GM19099 (cell line): ENCODE results near the gene BPIFA1.

Experiments used
- POLR2A ChIP-seq: IDR thresholded peaks from 3 replicates; pipeline ENCODE4 v1.6.1; 2011; ENCODE audit warnings: low read depth; ENCODE audit not compliant: insufficient read length; ENCODE audit errors: extremely low read depth

The BPIFA1 gene

DNA sequence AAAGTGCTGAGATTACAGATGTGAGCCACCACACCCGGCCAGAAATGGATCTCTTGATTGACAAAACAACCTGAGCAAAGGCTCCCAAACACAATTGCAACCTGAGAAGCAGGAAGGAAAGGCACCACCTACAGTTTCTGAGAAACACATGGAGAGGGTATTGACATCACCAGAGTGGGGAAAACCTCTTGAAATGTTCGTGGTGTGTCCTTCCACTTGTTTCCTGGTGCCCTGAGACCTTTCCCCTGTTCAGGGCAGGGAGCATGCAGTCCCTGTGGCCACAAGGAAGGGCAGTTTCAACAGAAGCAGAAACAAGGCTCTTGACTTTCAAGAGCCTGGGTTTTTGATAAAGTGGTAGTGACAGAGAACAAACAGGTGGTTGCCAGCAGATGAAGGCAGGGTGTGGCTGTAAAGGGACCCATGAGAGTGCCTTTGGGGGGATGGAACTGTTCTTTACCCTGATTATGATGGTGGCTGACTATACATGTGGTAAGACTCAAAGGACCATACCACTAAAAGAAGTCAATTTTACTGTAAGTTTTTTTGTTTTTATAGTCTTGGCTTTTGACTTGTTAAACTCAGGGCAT, 3.2 kb upstream of the BPIFA1 start:
- TF ChIP-seq POLR2A, result no peak

DNA sequence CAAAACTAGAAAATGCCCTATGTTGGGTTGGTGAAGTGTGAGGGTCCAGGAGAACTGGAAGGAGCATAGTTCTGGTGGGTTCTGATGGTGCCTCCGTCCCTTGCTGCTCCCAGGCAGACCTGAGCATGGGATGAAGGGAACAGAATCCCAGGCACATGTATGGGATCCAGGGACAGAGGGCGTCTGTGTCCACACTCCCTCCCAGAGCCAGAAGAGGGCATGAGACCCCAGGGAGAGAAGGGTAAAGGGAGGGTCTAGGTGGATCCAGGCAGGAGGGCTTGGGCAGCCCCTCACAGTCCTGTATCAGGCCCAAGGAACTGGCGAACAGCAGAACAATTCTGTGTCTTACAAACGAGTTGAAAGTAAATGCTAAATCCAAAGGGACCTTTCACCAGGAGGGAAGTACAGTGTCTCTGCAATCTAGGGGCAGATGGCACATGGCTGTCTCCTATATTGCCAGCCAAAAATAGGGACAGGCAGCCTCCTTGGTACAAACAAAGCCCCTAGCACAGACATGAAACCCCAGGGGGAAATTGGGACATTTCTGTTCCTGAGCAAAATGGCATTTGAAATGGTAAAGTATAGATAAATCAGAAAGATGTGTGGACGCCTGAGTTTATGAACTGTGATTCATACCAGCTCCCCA, 2.5 kb upstream of the BPIFA1 start:
- TF ChIP-seq POLR2A, result no peak

DNA sequence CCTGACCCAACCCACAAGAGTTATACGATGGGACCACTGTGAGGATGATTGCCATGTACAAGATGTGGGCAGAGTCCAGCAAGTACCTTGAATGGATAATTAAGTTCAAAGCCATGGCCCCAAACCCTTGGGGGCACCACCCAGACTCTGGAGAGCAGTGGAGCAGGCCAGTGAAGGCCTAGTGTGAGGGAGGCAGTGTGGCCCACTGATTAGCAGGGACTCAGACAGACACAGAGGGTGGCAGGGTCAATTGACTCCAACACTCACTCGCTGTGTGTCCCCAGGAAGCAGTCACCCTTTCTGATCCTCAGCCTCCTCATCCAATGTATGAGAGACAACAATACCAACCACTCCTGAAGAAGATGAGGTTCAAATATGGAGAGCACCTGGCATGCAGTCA, 1.7 kb upstream of the BPIFA1 start:
- no peak for TF ChIP-seq POLR2A

DNA sequence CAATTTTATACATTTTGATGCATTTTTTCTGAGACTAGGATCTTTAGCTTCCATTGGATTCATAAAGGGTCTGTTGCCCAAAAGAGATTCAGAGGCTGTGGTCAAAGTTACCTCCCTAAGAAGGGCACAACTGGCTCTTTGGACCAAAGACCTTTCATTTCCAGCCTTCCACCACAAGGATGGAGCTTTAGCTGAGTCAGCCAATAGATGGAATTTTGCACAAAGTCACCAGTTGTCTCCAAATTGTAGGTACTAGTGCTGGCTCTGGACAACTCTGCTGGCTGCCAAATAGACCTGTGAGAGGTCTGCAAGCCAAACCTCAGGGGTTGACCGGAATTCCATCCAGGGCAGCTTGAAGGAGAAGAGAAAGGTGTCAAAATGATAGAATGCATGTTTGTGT, 555 bp downstream of the BPIFA1 start:
- TF ChIP-seq POLR2A, result no peak

DNA sequence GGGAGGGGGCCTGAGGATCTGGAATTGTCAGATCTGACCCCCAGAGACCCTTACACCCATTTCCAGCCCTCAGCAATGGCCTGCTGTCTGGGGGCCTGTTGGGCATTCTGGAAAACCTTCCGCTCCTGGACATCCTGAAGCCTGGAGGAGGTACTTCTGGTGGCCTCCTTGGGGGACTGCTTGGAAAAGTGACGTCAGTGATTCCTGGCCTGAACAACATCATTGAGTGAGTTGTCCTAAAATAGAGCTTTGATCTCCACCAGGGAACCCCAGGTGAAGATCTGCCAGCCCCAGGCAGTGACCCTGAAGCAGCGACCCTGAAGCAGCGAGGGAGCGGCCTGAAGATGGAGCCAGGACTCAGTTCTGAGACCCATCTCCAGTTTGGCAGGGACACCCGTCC, 2.2 kb downstream of the BPIFA1 start:
- TF ChIP-seq POLR2A, result no peak

DNA sequence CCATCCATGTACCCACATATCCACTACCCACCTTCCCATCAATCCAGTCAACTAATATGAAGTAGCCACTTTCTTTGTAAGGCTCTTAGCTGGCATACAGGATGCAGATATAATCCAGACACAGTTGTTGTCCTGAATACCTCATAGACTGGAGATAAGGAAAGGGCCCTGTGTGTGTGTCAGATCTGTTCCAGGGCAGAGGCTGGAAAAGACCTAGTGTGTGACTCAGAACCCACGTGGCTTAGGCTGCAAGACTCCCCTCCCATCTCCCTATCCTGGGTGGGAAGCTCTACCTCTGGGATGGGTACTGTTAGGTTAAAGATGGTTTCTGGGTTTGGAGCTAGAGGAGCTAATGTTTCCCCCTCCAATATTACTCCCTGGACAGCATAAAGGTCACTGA, 3.6 kb downstream of the BPIFA1 start:
- no peak for TF ChIP-seq POLR2A

DNA sequence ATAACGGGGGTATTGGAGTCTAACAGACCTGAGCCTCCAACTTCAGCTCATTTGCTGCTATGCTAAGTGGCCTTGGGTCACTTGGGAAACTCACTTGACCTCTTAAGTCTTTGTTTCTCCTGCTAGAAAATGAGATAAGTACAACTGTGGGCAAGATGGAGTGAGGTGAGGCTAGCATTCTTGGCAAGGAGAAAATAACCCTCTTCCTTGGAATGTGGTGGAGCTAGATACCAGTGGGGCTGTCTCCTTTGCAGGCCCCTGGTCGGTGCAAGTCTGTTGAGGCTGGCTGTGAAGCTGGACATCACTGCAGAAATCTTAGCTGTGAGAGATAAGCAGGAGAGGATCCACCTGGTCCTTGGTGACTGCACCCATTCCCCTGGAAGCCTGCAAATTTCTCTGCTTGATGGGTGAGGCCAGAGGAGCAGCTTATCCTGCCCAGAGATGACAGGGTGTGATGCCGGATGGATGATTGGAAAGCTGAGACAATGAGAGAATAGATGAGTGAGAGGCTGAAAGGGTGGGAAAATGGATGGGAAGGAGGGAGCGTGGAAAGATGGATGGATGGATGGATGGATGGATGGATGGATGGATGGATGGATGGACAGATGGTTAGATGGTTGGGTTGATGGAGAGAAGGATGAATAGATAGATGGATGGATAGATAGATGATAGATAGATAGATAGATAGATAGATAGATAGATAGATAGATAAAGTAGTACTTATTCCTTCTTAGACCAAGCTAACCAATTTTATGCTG, 4.4 kb downstream of the BPIFA1 start:
- TF ChIP-seq POLR2A, result no peak

DNA sequence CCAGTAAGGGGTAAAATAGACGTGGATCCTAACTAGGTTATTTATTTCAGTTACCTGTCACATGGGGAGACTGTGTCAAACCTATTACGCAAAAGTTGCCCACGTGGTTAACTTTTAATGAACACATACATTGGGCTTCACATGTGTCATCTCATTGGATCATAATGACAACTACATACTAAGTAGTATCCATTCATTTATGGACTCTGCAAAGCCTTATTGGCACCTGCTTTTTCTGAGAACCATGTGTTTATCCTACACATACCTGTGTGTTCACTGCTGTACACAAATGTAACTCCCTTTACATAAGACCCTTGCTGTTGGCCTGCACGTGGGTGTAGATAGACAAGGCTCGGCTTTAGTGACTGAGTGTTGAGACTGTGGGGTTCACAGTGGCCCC, 5.1 kb downstream of the BPIFA1 start:
- TF ChIP-seq POLR2A, result no peak

DNA sequence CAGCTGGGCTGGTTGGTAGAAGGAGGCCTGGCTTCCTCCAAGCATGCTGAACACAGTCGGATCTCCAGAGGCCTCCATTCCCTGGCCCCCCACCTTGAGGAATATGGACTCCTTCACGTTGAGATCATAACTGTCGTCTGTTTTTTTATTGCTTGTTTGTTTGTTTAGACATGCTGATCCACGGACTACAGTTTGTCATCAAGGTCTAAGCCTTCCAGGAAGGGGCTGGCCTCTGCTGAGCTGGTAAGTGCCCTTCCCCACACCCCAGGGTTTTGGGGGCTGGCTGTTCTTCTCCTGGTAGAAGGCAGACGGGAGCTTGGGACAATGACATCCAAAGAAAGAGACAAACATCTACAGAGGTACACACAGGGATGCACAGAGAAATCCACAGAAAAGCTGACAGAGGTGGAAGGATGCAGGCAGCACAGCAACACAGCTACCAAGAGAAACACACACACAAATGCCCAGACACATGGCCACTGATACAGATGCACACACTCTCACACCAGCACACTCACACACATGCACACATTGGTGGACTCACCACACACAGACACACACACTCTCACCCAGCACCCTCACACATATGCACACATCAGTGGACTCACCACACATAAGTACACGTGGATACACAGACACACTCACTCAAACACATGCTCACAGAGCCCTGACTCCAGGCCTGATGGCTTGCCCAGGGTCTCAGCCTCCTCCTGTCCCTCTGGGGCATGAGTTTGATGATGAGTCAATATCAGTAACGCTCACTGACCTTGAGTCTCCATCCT, 6.7 kb downstream of the BPIFA1 start:
- no peak for TF ChIP-seq POLR2A

DNA sequence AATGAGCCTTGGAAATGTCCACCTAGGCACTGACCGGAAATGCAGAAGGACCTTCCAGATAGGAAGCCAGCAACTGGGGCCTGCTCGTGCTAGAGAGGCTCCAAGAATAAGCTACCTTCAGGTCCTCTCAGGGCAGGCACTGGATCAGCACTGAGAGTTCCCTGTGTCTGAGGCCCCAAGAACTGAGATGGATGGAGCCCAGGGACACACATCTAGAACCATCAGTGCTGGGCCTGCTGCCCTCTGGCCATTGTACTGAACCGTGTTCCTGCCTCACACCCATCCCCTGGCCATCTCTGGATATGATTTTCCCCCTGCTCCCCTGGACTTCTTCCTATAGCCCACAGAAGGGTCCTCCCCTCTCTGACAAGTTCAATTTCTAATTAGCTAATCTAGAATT, 10.3 kb downstream of the BPIFA1 start:
- TF ChIP-seq POLR2A, result no peak

DNA sequence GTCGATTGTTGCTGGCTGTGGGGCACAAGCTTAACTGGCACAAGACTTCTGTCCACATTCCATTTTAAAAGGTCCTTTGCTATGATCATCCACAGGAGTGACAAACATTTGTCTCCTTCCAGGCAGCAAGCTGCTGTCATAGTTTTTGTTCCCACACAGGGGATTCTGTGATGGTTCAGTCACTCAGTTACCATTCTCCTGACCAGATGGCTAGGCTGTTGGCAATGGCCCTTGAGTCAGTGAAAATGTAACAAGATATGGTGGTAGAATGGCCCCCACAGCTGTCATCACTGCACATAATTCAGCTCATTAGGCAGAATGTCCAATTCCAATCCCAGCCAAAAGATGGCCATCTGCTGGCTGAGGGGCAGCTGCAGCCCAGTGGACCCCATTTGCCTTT, 13.7 kb downstream of the BPIFA1 start:
- no peak for TF ChIP-seq POLR2A

DNA sequence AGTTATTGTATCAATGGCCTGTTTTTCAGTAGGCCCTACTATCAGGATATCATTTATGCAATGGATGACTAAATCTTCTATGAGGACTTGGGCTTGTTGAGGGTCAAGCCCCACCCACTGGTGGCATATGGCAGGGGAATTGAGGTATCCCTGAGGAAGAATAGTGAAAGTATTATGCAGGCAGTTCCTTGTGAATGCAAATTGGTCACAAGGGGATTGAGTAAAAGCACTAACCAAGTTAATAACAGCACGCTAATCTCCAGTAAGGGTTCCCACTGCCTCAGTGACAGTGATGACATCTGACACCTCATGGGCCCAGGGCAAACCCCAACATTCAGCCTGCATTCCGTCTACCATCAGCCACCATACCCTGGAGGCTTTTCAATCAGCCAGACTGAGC, 14.9 kb downstream of the BPIFA1 start:
- no peak for TF ChIP-seq POLR2A

DNA sequence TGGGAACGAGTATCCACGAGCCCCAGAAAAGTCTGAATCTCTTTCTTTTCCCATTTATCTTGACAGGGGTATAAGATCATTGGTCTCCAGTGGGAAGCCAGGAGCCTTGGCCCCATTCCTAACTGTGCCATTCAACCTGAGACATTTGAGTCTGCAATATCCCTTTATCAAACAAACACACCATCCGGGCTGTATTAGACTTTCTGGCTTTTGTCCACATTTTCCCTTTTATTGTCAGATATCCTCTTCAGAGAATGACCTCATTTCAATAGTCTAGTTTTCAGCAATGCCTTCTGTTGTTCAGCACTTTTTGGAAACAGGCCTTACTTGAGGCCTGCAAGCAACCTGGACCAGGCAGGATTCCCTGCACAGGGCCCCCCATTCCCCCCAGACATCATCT, 15.7 kb downstream of the BPIFA1 start:
- no peak for TF ChIP-seq POLR2A

DNA sequence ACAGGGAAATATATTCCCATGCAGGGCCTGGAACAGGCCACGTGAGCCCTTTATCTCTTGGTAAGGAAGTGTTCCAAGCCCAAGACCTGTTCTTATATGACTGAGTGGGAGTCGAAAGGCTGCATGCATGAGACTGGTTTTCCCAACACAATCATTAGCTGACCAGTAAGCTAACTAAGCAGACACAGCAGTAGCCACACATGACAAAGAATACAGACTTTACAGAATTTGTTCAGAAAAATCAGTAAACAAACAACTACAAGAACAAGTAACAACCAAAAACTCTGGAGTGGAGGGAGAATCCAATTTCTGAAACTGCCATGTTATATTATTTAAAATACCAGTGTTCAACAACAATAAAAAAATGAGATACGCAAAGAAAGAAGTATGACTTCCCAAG, 16.7 kb downstream of the BPIFA1 start:
- no peak for TF ChIP-seq POLR2A

DNA sequence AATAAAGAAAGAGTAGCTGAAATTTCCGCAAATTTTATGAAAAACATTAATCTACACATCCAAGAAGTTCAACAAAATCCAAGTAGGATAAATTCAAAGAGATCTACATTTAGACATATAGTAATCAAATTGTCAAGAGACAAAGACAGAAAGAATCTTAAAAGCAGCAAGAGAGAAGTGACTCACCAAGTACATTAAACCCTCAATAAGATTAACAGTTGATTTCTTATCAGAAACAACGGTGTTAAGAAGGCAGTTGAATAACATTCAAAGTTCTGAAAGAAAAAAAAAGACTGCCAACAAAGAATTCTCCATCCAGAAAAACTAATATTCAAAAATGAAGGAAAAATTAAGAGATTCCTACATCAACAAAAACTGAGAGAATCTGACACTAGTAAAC, 19.2 kb downstream of the BPIFA1 start:
- TF ChIP-seq POLR2A, result no peak
